GM12878 (cell line): ENCODE results near the gene C19orf73. TPM values are rescaled to one million over a fixed set of nuclear protein-coding genes. Genes with fewer than 3 reads are reported as not detected.

ENCODE experiments used
- ATAC-seq: fragments of 200-7000 bp; cut with Tn5 transposase; 3 replicates; pipeline ENCODE4 v1.9.1; 2020; ENCODE audit warnings: mild to moderate bottlenecking, moderate library complexity
- BruUV-seq: library from RNA; stranded (reverse); fragments of 400-500 nt; replicated peaks from 2 replicates; lab custom pipeline; 2021; lab: Mats Ljungman, UMichigan
- CTCF ChIA-PET: fragments of 300-600 bp; sonication (Branson Sonifier 250); formaldehyde crosslinking; extraction: SDS; loops from one replicate; lab custom pipeline; 2021; ENCODE audit warnings: inconsistent platforms; lab: Yijun Ruan, JAX
- POLR2A ChIA-PET: fragments of 350-600 bp; formaldehyde crosslinking; extraction: SDS; loops from one replicate; lab custom pipeline; 2021; ENCODE audit warnings: inconsistent platforms; lab: Charles Lee
- RAD21 ChIA-PET: fragments of 300-600 bp; sonication (Branson Sonifier 250); formaldehyde crosslinking; loops from one replicate; lab custom pipeline; 2023; ENCODE audit warnings: antibody characterized with exemption; ENCODE audit not compliant: unreplicated experiment; lab: Charles Lee
- SMC1A ChIA-PET: fragments of 300-600 bp; sonication (Branson Sonifier 250); formaldehyde crosslinking; loops from one replicate; lab custom pipeline; 2023; ENCODE audit not compliant: unreplicated experiment, uncharacterized antibody; lab: Charles Lee
- DNase-seq: peaks from one replicate; pipeline ENCODE4 v3.0.0-alpha.2; 2011; ENCODE audit warnings: low read depth, low spot score
- FAIRE-seq: peaks from 3 replicates; lab custom pipeline; 2011; peaks lifted over from hg19 to GRCh38; lab: Jason Lieb, UNC
- H2AFZ ChIP-seq: 2 replicates; pipeline ENCODE4 v1.6.0; 2011; ENCODE audit warnings: low read depth, low read length, control low read depth; ENCODE audit not compliant: control insufficient read depth
- H3K27ac ChIP-seq: 2 replicates; pipeline ENCODE4 v1.5.1; 2011; ENCODE audit warnings: control low read depth; ENCODE audit not compliant: control insufficient read depth, insufficient read depth
- H3K27me3 ChIP-seq, 2 experiments: replicated peaks in 1 of 2; 2 replicates each; pipeline versions ENCODE4 v1.6.0 to v1.6.1; 2011; ENCODE audit warnings: low read length in 1 of 2; ENCODE audit not compliant: control insufficient read depth in 2 of 2, insufficient read depth in 2 of 2
- H3K36me3 ChIP-seq, 2 experiments: 2 replicates each; pipeline ENCODE4 v1.5.1; 2011; ENCODE audit warnings: low read length in 1 of 2; ENCODE audit not compliant: control insufficient read depth in 2 of 2, insufficient read depth in 2 of 2
- H3K4me1 ChIP-seq: 2 replicates; pipeline ENCODE4 v1.6.1; 2011; ENCODE audit warnings: mild to moderate bottlenecking, low read length, moderate library complexity, mixed read lengths; ENCODE audit not compliant: control insufficient read depth, insufficient read depth
- H3K4me2 ChIP-seq: 2 replicates; pipeline ENCODE4 v1.6.0; 2011; ENCODE audit warnings: control low read depth; ENCODE audit not compliant: control insufficient read depth, insufficient read depth
- H3K4me3 ChIP-seq: fragments of 200-600 bp; sonication (generic); 2 replicates; pipeline ENCODE4 v1.5.1; 2016
- H3K79me2 ChIP-seq: 2 replicates; pipeline ENCODE4 v1.6.0; 2011; ENCODE audit warnings: low read length; ENCODE audit not compliant: control insufficient read depth, insufficient read depth
- H3K9ac ChIP-seq: 2 replicates; pipeline ENCODE4 v1.8.0; 2011; ENCODE audit warnings: low read length, control low read depth, mixed read lengths; ENCODE audit not compliant: control insufficient read depth, insufficient read depth
- H3K9me3 ChIP-seq: replicated peaks from 3 replicates; pipeline ENCODE4 v1.5.1; 2011; ENCODE audit warnings: mild to moderate bottlenecking, low read length; ENCODE audit not compliant: control insufficient read depth, insufficient read depth
- H4K20me1 ChIP-seq: 2 replicates; pipeline ENCODE4 v1.6.0; 2011; ENCODE audit not compliant: control insufficient read depth, insufficient read depth
- ATF2 ChIP-seq: IDR thresholded peaks from 2 replicates; pipeline ENCODE4 v1.6.1; 2012; ENCODE audit warnings: low read length, inconsistent platforms
- CBX3 ChIP-seq: fragments of 200-600 bp; sonication (generic); IDR thresholded peaks from 2 replicates; pipeline ENCODE4 v1.6.1; 2016; ENCODE audit warnings: low read depth, borderline replicate concordance
- CEBPB ChIP-seq, 2 experiments: fragments of 150-350 bp in 1 of 2; IDR thresholded peaks; 2 replicates each; pipeline ENCODE4 v1.6.1; 2012 to 2014; ENCODE audit warnings: low read depth in 2 of 2, low read length in 2 of 2, borderline replicate concordance in 1 of 2, inconsistent platforms in 1 of 2
- ETV6 ChIP-seq, 2 experiments: fragments of 450-650 bp in 1 of 2; IDR thresholded peaks in 1 of 2; conservative IDR thresholded peaks in 1 of 2; 2 replicates each; pipeline ENCODE4 v1.6.1; 2014; ENCODE audit warnings: antibody characterized with exemption in 1 of 2, borderline replicate concordance in 1 of 2, low read depth in 1 of 2, mild to moderate bottlenecking in 1 of 2, moderate library complexity in 1 of 2
- FOXK2 ChIP-seq: fragments of 450-650 bp; IDR thresholded peaks from 2 replicates; pipeline ENCODE4 v1.6.1; 2017; ENCODE audit warnings: mild to moderate bottlenecking, moderate library complexity
- HSF1 ChIP-seq: fragments of 150-350 bp; IDR thresholded peaks from 2 replicates; pipeline ENCODE4 v1.6.1; 2014; ENCODE audit warnings: mild to moderate bottlenecking, low read depth, low read length
- MTA2 ChIP-seq: fragments of 450-650 bp; IDR thresholded peaks from 2 replicates; pipeline ENCODE4 v1.6.1; 2016; ENCODE audit warnings: low read depth, mild to moderate bottlenecking, moderate library complexity
- NBN ChIP-seq: fragments of 450-650 bp; IDR thresholded peaks from 2 replicates; pipeline ENCODE4 v1.6.1; 2016
- PAX5 ChIP-seq: IDR thresholded peaks from 2 replicates; pipeline ENCODE4 v1.6.1; 2011; ENCODE audit warnings: low read depth, low read length, borderline replicate concordance
- RUNX3 ChIP-seq: IDR thresholded peaks from 2 replicates; pipeline ENCODE4 v1.6.1; 2012; ENCODE audit warnings: low read length, inconsistent platforms
- SMARCA5 ChIP-seq: fragments of 450-650 bp; IDR thresholded peaks from 2 replicates; pipeline ENCODE4 v1.6.1; 2017; ENCODE audit warnings: mild to moderate bottlenecking
- SMC3 ChIP-seq: IDR thresholded peaks from 2 replicates; pipeline ENCODE4 v1.6.1; 2011; ENCODE audit warnings: low read length, improper control_type of control experiment, borderline replicate concordance
- ZNF24 ChIP-seq: fragments of 450-650 bp; IDR thresholded peaks from 2 replicates; pipeline ENCODE4 v1.6.1; 2017; ENCODE audit warnings: antibody characterized with exemption, mild to moderate bottlenecking
- WGBS: methylation state at CpG from one replicate; pipeline ENCODE4 v1.1.6; 2016; ENCODE audit warnings: low lambda C conversion rate; ENCODE audit not compliant: insufficient replicate concordance, insufficient coverage; ENCODE audit errors: missing lambda C conversion rate; 5-methylcytosine and 5-hydroxymethylcytosine counted together
- in situ Hi-C: fragments of 300-500 bp; cut with MboI; formaldehyde crosslinking; loops from 9 replicates; pipeline ENCODE4 v1.14.3; 2018; ENCODE audit warnings: mixed read lengths
- intact Hi-C: fragments of 100-400 bp; cut with micrococcal nuclease; formaldehyde crosslinking; loops from one replicate; pipeline ENCODE4 v1.14.2; 2022; ENCODE audit not compliant: unreplicated experiment
- polyA plus RNA-seq, 11 experiments: library from polyadenylated mRNA; depleted of rRNA in 4 of 11; unstranded in 6 of 11; stranded (reverse) in 5 of 11; fragments of >200 nt; fragmentation: Nextera tagmentation in 4 of 11; fragmentation: Illumina TruSeq in 1 of 11; extraction: Ambion mirVana in 4 of 11; extraction: Trizol in 1 of 11; gene quantifications; 1 replicate in 1 of 11; 2 replicates in 10 of 11; pipeline versions ENCODE4 v1.2.1 to v1.2.3, GENCODE V29; 2011 to 2016; ENCODE audit warnings: inconsistent platforms in 2 of 11, missing spikeins in 2 of 11, low read depth in 1 of 11
- total RNA-seq, 4 experiments: library from RNA; depleted of rRNA in 3 of 4; stranded (reverse); fragments of >200 nt in 3 of 4; fragmentation: Illumina TruSeq in 1 of 4; extraction: Trizol in 1 of 4; gene quantifications; 2 replicates each; pipeline versions ENCODE4 v1.2.1 to v1.2.3, GENCODE V29; 2013 to 2021
- TF ChIP-seq, protein P1 (sequence below): fragments of 450-650 bp; IDR thresholded peaks from 2 replicates; pipeline ENCODE4 v1.6.1; 2016; ENCODE audit warnings: mild to moderate bottlenecking
- TF ChIP-seq, protein P2 (sequence below): fragments of 450-650 bp; IDR thresholded peaks from 2 replicates; pipeline ENCODE4 v1.6.1; 2016; ENCODE audit warnings: mild to moderate bottlenecking, moderate library complexity, borderline replicate concordance

Gene C19orf73
- total and polyA plus RNA-seq, 10 of the 15 experiments (the other 5 are each of a cell fraction or from before 2014, with no cell fraction given) = 0.20 to 2.0 (median 0.80) TPM

GRCh38 chr19:49080392-49080791, 38.6 kb downstream of the C19orf73 start:
- H3K9ac ChIP-seq = no peak overlapping the region
- H2AFZ ChIP-seq = no peak overlapping the region
- no peaks in the 10 kb centered on the region for H3K4me1 ChIP-seq
- no peaks in the 10 kb centered on the region for H4K20me1 ChIP-seq
- no peak for DNase-seq
- ChIA-PET SMC1A (no interaction called here), RAD21 (no interaction called here), CTCF (interaction anchor here (0.6 kb wide), 1 partner anchor 463 kb away, joined by 3 read pairs; no protein-coding TSS in a partner anchor), POLR2A (no interaction called here)
- no peak overlapping the region for H3K27ac ChIP-seq
- no peak for FAIRE-seq
- BruUV-seq = no TSS peak
- H3K27me3 ChIP-seq = no peaks in the 10 kb centered on the region
- intact Hi-C loops (no loop called here), in situ Hi-C loops (no loop called here)
- H3K4me3 ChIP-seq = no peak overlapping the region
- 70% methylated on average over 4 of the region's 4 CpGs for WGBS
- H3K9me3 ChIP-seq = no peaks in the 10 kb centered on the region; the same call in 2 of the 3 replicates
- H3K4me2 ChIP-seq = no peak overlapping the region
- H3K79me2 ChIP-seq = peaks cover 2% of the 10 kb centered on the region
- no peaks in the 10 kb centered on the region for H3K36me3 ChIP-seq
- ATAC-seq = no peak
- no peak for TF ChIP-seq ETV6 (conservative IDR thresholded peaks at IDR 0.05 in 1 of 2, IDR thresholded peaks at IDR 0.05 in 1 of 2; ENCODE audit: borderline replicate concordance in 1 of 2, low read depth in 1 of 2)
- no peak for TF ChIP-seq NBN
- no peak for TF ChIP-seq CEBPB (IDR thresholded peaks at IDR 0.05; ENCODE audit: borderline replicate concordance in 1 of 2, low read depth in 2 of 2, low read length in 2 of 2)
- TF ChIP-seq MTA2 = no peak
- no peak for TF ChIP-seq HSF1
- TF ChIP-seq, protein P1, sequence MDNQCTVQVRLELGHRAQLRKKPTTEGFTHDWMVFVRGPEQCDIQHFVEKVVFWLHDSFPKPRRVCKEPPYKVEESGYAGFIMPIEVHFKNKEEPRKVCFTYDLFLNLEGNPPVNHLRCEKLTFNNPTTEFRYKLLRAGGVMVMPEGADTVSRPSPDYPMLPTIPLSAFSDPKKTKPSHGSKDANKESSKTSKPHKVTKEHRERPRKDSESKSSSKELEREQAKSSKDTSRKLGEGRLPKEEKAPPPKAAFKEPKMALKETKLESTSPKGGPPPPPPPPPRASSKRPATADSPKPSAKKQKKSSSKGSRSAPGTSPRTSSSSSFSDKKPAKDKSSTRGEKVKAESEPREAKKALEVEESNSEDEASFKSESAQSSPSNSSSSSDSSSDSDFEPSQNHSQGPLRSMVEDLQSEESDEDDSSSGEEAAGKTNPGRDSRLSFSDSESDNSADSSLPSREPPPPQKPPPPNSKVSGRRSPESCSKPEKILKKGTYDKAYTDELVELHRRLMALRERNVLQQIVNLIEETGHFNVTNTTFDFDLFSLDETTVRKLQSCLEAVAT = no peak
- no peak for TF ChIP-seq FOXK2
- no peak for TF ChIP-seq SMARCA5
- no peak for TF ChIP-seq PAX5
- no peak for TF ChIP-seq ATF2
- TF ChIP-seq SMC3 = no peak
- TF ChIP-seq CBX3 = no peak
- TF ChIP-seq, protein P2, sequence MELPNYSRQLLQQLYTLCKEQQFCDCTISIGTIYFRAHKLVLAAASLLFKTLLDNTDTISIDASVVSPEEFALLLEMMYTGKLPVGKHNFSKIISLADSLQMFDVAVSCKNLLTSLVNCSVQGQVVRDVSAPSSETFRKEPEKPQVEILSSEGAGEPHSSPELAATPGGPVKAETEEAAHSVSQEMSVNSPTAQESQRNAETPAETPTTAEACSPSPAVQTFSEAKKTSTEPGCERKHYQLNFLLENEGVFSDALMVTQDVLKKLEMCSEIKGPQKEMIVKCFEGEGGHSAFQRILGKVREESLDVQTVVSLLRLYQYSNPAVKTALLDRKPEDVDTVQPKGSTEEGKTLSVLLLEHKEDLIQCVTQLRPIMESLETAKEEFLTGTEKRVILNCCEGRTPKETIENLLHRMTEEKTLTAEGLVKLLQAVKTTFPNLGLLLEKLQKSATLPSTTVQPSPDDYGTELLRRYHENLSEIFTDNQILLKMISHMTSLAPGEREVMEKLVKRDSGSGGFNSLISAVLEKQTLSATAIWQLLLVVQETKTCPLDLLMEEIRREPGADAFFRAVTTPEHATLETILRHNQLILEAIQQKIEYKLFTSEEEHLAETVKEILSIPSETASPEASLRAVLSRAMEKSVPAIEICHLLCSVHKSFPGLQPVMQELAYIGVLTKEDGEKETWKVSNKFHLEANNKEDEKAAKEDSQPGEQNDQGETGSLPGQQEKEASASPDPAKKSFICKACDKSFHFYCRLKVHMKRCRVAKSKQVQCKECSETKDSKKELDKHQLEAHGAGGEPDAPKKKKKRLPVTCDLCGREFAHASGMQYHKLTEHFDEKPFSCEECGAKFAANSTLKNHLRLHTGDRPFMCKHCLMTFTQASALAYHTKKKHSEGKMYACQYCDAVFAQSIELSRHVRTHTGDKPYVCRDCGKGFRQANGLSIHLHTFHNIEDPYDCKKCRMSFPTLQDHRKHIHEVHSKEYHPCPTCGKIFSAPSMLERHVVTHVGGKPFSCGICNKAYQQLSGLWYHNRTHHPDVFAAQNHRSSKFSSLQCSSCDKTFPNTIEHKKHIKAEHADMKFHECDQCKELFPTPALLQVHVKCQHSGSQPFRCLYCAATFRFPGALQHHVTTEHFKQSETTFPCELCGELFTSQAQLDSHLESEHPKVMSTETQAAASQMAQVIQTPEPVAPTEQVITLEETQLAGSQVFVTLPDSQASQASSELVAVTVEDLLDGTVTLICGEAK = no peak
- no peak for TF ChIP-seq ZNF24
- TF ChIP-seq RUNX3 = no peak
